Aorta (tissue), 5 donors: ENCODE measurements around the gene FAM81A. TPM values are rescaled to one million over a fixed set of nuclear protein-coding genes. Genes with fewer than 3 reads are reported as not detected.
"Not testable (repeated sequence)": the region's sequence is repeated elsewhere in the genome, so short reads cannot be mapped to it uniquely, and the experiment has no call there.

Experiments used
- ATAC-seq: fragments of 200-7000 bp; cut with Tn5 transposase; one replicate; pipeline ENCODE4 v1.9.1; 2022; ENCODE audit warnings: moderate library complexity; ENCODE audit not compliant: low FRiP score
- DNase-seq, 2 donors: peaks; one replicate each; pipeline ENCODE4 v3.0.0-alpha.2; 2020
- H3K27ac ChIP-seq, 2 donors: one replicate each; pipeline ENCODE4 v1.5.1; 2013; ENCODE audit warnings: low read length in 2 of 2, mild to moderate bottlenecking in 2 of 2, moderate library complexity in 2 of 2, control low read depth in 1 of 2, inconsistent platforms in 1 of 2, low read depth in 1 of 2
- H3K27me3 ChIP-seq, 2 donors: one replicate each; pipeline ENCODE4 v1.6.1; 2013; ENCODE audit warnings: control low read depth in 1 of 2, low read length in 1 of 2, mild to moderate bottlenecking in 1 of 2, moderate library complexity in 1 of 2; ENCODE audit not compliant: insufficient read depth in 2 of 2, control insufficient read depth in 1 of 2
- H3K36me3 ChIP-seq, 2 donors: one replicate each; pipeline ENCODE4 v1.6.1; 2013; ENCODE audit warnings: control low read depth in 1 of 2, low read length in 1 of 2, mild to moderate bottlenecking in 1 of 2; ENCODE audit not compliant: insufficient read depth in 2 of 2, control insufficient read depth in 1 of 2
- H3K4me1 ChIP-seq, 2 donors: one replicate each; pipeline ENCODE4 v1.6.1; 2013; ENCODE audit warnings: low read length in 2 of 2, control low read depth in 1 of 2, mild to moderate bottlenecking in 1 of 2, moderate library complexity in 1 of 2; ENCODE audit not compliant: insufficient read depth in 2 of 2, control insufficient read depth in 1 of 2
- H3K4me3 ChIP-seq, 2 donors: one replicate each; pipeline ENCODE4 v1.5.1; 2013; ENCODE audit warnings: low read length in 2 of 2, control low read depth in 1 of 2, mild to moderate bottlenecking in 1 of 2
- H3K9me3 ChIP-seq: one replicate; pipeline ENCODE4 v1.6.1; 2013; ENCODE audit warnings: mild to moderate bottlenecking, low read length; ENCODE audit not compliant: control insufficient read depth
- WGBS, 2 donors: extraction: QIAGEN DNeasy Blood & Tissue Kit; methylation state at CpG; one replicate each; pipeline ENCODE4 v1.1.7; 2013; 5-methylcytosine and 5-hydroxymethylcytosine counted together
- intact Hi-C, 2 donors: fragments of 100-400 bp; cut with DNase I; formaldehyde crosslinking; loops; one replicate each; pipeline versions ENCODE4 v1.14.2 to v1.15.0; 2022
- polyA plus RNA-seq, 2 donors: library from polyadenylated mRNA; stranded (reverse); fragments of 200-250 nt; gene quantifications; one replicate each; pipeline ENCODE4 v1.2.3, GENCODE V29; 2013
- total RNA-seq, 2 donors: library from RNA; stranded (reverse); fragmentation: NEBNext Ultra II Directional; extraction: Animal tissue kit (Norgen Biotek cat#: 25700); gene quantifications; one replicate each; pipeline ENCODE4 v1.2.1, GENCODE V29; 2021
- donor health status: healthy with polysubstance abuse.
- donor health status: Bipolar disorder and iron deficiency.
- donor health status: DM: no; HTN: no; CAD: no.
- donor health status: DM: no; HTN: no; CAD: no.
- donor health status: DM: yes; HTN: yes; CAD: no.

The FAM81A gene
- total and polyA plus RNA-seq, 4 donors = 0.88 to 1.2 (median 0.95) TPM

DNA sequence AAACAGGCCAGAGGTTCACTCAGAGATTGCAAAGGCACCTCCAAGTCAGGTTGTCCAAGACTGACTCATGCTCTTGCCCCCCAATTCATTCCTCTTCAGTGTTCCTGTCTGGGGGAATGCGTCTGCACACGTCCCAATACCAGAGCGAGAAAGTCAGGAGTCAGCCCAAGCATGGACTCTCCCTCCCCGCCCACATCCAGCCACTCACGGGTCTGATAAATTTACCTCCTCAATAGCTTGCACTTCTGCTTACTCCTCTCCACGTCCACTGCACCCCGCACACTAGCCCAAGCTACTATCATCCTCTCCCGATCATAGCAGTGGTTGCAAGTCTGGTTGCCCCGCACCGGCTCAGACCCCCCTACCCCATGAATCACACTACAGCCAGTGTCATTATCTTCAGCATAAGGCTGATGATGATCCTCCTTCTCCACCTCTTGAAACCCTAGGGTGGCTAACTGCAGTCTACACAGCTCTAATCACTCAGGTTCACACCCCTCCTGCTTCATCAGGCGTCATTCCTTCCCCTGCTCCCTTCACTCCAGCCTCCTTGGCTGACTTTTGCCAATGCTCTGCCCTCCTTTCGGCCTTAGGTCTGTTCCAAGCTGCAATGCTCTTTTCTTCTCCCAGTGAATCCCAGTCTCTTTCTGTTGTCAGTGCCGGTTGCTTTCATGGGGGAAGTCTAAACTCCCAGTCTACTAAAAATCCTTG lies 37.7 kb upstream of the FAM81A start:
- WGBS, 2 donors = 82% methylated on average over 13 of the region's 13 CpGs
- no peak for DNase-seq
- Histone ChIP-seq H3K9me3 (no peaks in the 10 kb centered on the region), H3K36me3 (peaks cover 0 to 2% of the 10 kb centered on the region in 2 donors), H3K27me3 (no peaks in the 10 kb centered on the region), H3K4me3 (no peak overlapping the region), H3K27ac (no peak overlapping the region), H3K4me1 (no peaks in the 10 kb centered on the region)
- ATAC-seq = no peak
- intact Hi-C loops = no loop called here

DNA sequence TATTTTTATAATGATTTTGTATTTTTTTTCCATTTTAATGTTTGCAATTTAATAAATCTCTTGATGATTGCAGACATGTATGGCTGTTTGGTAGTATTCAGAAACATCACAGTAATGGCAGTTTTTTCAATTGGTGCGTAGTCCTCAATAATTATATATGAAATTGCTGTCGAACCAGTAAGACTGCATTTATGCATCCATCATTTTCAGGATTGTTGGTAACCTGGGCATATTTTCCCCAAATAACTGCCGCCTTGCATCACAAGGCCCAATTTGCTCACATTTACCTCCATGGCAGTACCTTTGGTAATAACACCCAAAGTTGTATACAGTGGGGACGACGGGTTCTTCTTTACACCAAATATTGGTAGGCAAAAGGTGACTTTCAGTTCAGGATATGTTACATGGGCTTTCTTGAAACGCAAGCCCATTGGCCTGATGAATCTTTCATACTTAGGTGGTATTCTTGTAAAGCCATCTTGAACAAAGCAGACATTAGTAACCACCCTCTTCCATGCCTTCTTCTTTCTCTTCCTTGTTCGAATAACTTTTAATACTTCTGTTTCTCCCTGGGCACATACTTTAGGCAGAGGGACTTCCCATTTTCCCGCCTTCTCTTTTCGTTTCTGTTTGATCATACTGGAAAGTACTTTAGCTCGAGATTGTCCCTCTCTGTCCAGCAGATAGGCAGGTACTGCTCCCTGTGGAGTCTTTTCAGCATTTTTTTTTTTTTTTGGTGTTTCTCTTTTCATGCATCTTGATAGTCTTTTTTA lies 36.7 kb upstream of the FAM81A start:
- H3K4me3 ChIP-seq, H3K27me3 ChIP-seq, H3K36me3 ChIP-seq, DNase-seq, H3K9me3 ChIP-seq, H3K27ac ChIP-seq, ATAC-seq, intact Hi-C loops, H3K4me1 ChIP-seq: not testable (repeated sequence)
- WGBS, 2 donors = 91 to 92% methylated on average over 10 of the region's 10 CpGs

DNA sequence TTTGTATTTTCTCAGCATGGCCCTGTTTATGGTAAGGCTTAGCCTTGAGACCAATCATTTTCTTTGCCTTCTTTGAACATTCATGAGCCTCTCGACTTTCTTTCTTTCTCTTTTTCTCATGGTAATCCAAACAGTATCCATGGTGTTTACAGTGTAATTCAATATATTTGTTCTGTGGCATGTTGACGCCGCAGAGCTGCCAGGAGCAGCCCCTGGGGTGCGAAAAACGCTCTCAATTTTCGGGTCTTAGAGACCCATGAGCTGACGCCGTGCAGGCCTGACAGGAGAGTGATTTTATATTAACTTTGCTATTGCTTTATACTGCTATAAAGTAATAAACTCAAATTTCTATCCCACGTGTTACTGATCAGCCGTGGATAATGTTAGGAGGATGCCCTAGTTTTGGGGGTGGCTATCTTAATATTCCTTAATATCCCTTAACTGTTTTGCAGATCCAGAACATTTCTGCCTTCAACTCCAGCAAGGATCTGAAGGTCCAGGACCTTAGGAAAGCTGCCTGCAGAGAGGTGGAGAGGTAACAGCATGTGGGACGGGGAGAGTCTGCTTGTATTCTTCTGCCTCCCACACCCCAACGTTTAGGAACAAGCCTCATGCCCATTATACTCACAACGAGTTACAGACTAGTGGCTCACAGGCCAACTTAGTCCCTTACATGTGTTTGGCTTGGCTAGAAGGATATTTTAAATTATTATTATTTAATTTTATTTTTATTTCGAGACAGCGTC lies 36.0 kb upstream of the FAM81A start:
- H3K9me3 ChIP-seq = no peaks in the 10 kb centered on the region
- DNase-seq = no peak
- WGBS, 2 donors = 61 to 63% methylated on average over 15 of the region's 15 CpGs

DNA sequence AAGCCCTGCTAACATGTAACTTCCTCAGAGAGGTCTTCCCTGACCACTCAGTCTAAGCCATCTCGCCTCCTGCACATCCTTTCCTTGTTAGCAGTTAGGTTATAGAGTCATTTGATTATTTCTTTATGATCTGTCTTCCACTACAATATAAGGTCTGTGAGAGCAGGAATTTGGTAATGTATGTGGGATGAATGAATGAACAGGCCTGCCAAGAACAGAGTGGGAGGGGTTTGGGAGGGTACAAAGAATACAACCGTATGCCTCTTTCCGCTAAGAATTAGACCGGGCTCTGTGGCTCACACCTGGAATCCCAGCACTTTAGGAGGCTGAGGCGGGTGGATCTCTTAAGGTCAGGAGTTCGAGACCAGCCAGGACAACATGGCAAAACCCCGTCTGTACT lies 32.9 kb upstream of the FAM81A start:
- no peaks in the 10 kb centered on the region for H3K36me3 ChIP-seq
- no peak overlapping the region for H3K4me3 ChIP-seq
- DNase-seq (no peak), ATAC-seq (no peak)
- no peaks in the 10 kb centered on the region for H3K27me3 ChIP-seq
- H3K9me3 ChIP-seq = no peaks in the 10 kb centered on the region
- 79 to 80% methylated on average over 7 of the region's 7 CpGs for WGBS, 2 donors
- no peaks in the 10 kb centered on the region for H3K4me1 ChIP-seq
- H3K27ac ChIP-seq = no peak overlapping the region
- intact Hi-C loops = no loop called here

More for the DNA sequence above, 36.0 kb upstream of the FAM81A start:
- H3K27ac ChIP-seq = no peak overlapping the region
- ATAC-seq = no peak
- H3K4me1 ChIP-seq = no peaks in the 10 kb centered on the region
- H3K36me3 ChIP-seq = peaks cover 0 to 2% of the 10 kb centered on the region in 2 donors
- no peaks in the 10 kb centered on the region for H3K27me3 ChIP-seq
- no peak overlapping the region for H3K4me3 ChIP-seq
- intact Hi-C loops = no loop called here

DNA sequence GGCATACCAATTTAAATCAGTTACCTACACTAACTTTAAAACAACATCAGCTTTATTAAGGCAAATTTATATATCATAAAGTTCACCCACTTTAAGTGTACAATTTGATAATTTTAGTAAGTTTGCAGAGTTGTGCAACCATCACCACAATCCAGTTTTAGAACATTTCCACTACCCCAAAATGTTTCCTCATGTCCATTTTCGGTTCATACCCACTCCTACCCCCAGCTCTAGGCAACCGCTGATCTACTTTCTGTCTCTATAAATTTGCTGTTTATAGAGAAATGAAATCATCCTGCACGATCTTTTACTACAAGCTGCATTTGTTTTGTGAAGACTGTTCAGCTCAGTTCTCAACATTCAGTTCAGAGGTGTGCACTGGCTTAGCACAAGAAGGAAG lies 31.5 kb upstream of the FAM81A start:
- Histone ChIP-seq H3K4me3 (no peak overlapping the region), H3K9me3 (no peaks in the 10 kb centered on the region), H3K36me3 (no peaks in the 10 kb centered on the region), H3K4me1 (no peaks in the 10 kb centered on the region), H3K27ac (no peak overlapping the region), H3K27me3 (no peaks in the 10 kb centered on the region)
- DNase-seq = no peak
- intact Hi-C loops = no loop called here
- 59 to 77% methylated on average over 3 of the region's 3 CpGs for WGBS, 2 donors
- ATAC-seq = no peak

DNA sequence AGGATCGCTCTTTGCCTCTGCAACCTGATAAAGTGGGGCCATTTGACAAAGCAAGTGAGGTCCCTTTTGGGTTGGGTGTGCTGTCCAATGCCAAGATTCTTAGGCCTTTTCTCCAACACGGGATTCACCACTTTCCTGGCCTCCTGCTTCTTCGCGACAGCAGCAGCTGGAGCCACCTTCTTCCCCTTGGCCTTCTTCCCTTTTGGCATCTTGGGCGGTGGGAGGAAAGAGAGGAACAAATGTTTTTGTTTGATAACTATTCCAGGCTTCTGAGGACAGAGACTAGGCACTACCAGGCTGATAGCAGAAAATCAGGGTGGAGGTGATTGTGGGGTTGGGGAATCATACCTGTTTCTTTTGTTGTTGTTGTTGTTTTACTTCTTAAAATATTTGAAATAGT lies 30.0 kb upstream of the FAM81A start:
- Histone ChIP-seq H3K4me3 (no peak overlapping the region), H3K4me1 (no peaks in the 10 kb centered on the region), H3K27ac (no peak overlapping the region), H3K27me3 (no peaks in the 10 kb centered on the region), H3K9me3 (no peaks in the 10 kb centered on the region), H3K36me3 (no peaks in the 10 kb centered on the region)
- ATAC-seq = no peak
- intact Hi-C loops = no loop called here
- 86 to 89% methylated on average over 5 of the region's 5 CpGs for WGBS, 2 donors
- DNase-seq = no peak

DNA sequence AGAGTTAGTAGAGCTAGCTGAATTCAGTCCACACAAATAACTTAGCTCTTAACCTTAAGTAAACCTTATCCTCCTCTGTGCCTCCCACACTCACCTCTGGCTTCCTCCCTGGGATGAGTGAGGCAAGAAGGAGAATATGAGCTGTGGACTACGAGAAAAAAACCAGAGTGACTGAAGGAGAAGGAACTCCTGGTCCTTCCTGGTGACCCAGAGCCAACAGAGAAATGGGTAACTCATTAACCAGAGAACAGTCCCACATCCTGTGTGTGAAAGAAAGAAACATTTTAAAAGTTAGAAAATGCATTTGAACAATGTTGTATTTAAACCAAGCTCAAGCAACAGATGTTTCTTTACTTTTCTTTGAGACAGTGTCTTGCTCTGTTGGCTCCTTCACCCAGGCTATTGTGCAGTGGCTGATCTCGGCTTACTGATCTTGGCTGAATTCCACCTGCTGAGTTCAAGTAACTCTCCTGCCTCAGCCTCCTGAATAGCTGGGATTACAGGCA lies 27.5 kb upstream of the FAM81A start:
- Histone ChIP-seq H3K4me3 (no peak overlapping the region), H3K9me3 (no peaks in the 10 kb centered on the region), H3K36me3 (no peaks in the 10 kb centered on the region), H3K4me1 (no peaks in the 10 kb centered on the region), H3K27ac (no peak overlapping the region), H3K27me3 (no peaks in the 10 kb centered on the region)
- DNase-seq (no peak), ATAC-seq (no peak)
- intact Hi-C loops = no loop called here
- WGBS, 2 donors = 29% methylated on average over 2 of the region's 2 CpGs

DNA sequence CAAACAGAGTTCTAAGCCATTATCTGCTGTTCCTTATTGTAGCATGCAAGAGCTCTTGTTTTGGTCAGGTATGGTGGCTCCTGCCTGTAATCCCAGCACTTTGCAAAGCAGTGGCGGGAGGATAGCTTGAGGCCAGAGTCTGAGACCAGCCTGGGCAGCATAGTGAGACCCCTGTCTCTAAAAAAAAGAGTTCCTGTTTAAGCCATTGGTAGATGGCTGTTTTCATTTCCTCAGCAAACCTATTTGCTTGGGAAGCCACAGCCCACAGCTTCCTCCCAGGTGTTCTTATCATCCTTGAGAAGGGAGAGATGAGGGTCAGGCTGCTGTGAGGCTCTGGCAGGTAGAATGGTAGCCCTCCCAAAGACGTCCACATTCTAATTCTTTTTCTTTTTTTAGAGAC lies 24.4 kb upstream of the FAM81A start:
- ATAC-seq (no peak), DNase-seq (no peak)
- 80% methylated on average over 2 of the region's 2 CpGs for WGBS, 2 donors
- Histone ChIP-seq H3K27me3 (no peaks in the 10 kb centered on the region), H3K4me3 (no peak overlapping the region), H3K36me3 (no peaks in the 10 kb centered on the region), H3K27ac (no peak overlapping the region), H3K9me3 (no peaks in the 10 kb centered on the region), H3K4me1 (no peaks in the 10 kb centered on the region)
- intact Hi-C loops = no loop called here
